ENCODE results near the gene EMD. TPM values are rescaled to one million over a fixed set of nuclear protein-coding genes. Genes with fewer than 3 reads are reported as not detected.

EMD gene
- polyA plus RNA-seq, 1 donor (not counting 4 experiments of a cell fraction or from before 2014, with no cell fraction given) = 36.9 TPM

- Histone ChIP-seq H3K9me3 (ENCODE audit: control insufficient read depth, low read depth, low read length) (peaks cover 3% of the 10 kb centered on the region), H3K79me2 (ENCODE audit: control insufficient read depth, insufficient read depth, low read length) (peaks cover 13% of the 10 kb centered on the region), H3K9ac (ENCODE audit: control insufficient read depth, extremely low read depth, insufficient read depth, low read length) (no peak overlapping the region), H3K4me1 (ENCODE audit: control insufficient read depth, extremely low read depth, insufficient read depth, low read length) (no peaks in the 10 kb centered on the region), H3K36me3 (ENCODE audit: control insufficient read depth in 2 of 2, extremely low read depth in 1 of 2, insufficient read depth in 2 of 2, low read length in 2 of 2) (peaks cover 25 to 30% of the 10 kb centered on the region in 2 experiments), H3K27me3 (ENCODE audit: control insufficient read depth, extremely low read depth, insufficient read depth, low read length) (no peaks in the 10 kb centered on the region), H3K4me2 (ENCODE audit: control insufficient read depth, extremely low read depth, insufficient read depth, low read depth, low read length) (no peak overlapping the region), H3K27ac (ENCODE audit: control insufficient read depth, insufficient read depth, low read length) (no peak overlapping the region), H4K20me1 (ENCODE audit: control insufficient read depth, extremely low read depth, insufficient read depth, low read length) (peaks cover 39% of the 10 kb centered on the region), H3K4me3 (ENCODE audit: control insufficient read depth in 2 of 3, extremely low read depth in 1 of 3, insufficient read depth in 2 of 3, low read depth in 1 of 3, low read length in 3 of 3) (no peak overlapping the region), H3K9me1 (ENCODE audit: control insufficient read depth, extremely low read depth, insufficient read depth, low read length) (no peaks in the 10 kb centered on the region), H2AFZ (ENCODE audit: control insufficient read depth, low read length) (no peak overlapping the region)
- DNase-seq (ENCODE audit: low read depth, low spot score) = no peak
- dilution Hi-C loops (cut with MboI; ENCODE audit: extremely low pct_ligation_motif_present, low sequenced_read_pairs) = no loop called here
- FAIRE-seq = no peak
- no peak for TF ChIP-seq CTCF (optimal IDR thresholded peaks at IDR 0.05 in 1 of 3, IDR thresholded peaks at IDR 0.05 in 1 of 3, conservative IDR thresholded peaks at IDR 0.05 in 1 of 3; ENCODE audit: extremely low read depth in 1 of 3, insufficient read depth in 2 of 3, low read length in 3 of 3)
- no peak for TF ChIP-seq EZH2 (IDR thresholded peaks at IDR 0.05; ENCODE audit: low read length)
These were observed 25.8 kb upstream of the EMD start for GRCh38 chrX:154353172-154353843.

- no peaks in the 10 kb centered on the region for H3K4me1 ChIP-seq (ENCODE audit: control insufficient read depth, extremely low read depth, insufficient read depth, low read length)
- no peaks in the 10 kb centered on the region for H3K9me1 ChIP-seq (ENCODE audit: control insufficient read depth, extremely low read depth, insufficient read depth, low read length)
- no peak overlapping the region for H3K27ac ChIP-seq (ENCODE audit: control insufficient read depth, insufficient read depth, low read length)
- H3K79me2 ChIP-seq (ENCODE audit: control insufficient read depth, insufficient read depth, low read length) = peaks cover 19% of the 10 kb centered on the region
- DNase-seq (ENCODE audit: low read depth, low spot score) (no peak), FAIRE-seq (no peak)
- peaks cover 3% of the 10 kb centered on the region for H3K9me3 ChIP-seq (ENCODE audit: control insufficient read depth, low read depth, low read length)
- no peak overlapping the region for H3K9ac ChIP-seq (ENCODE audit: control insufficient read depth, extremely low read depth, insufficient read depth, low read length)
- H3K27me3 ChIP-seq (ENCODE audit: control insufficient read depth, extremely low read depth, insufficient read depth, low read length) = no peaks in the 10 kb centered on the region
- H2AFZ ChIP-seq (ENCODE audit: control insufficient read depth, low read length) = no peak overlapping the region
- H3K4me3 ChIP-seq (ENCODE audit: control insufficient read depth in 2 of 3, extremely low read depth in 1 of 3, insufficient read depth in 2 of 3, low read depth in 1 of 3, low read length in 3 of 3) = no peak overlapping the region
- peaks cover 41% of the 10 kb centered on the region for H4K20me1 ChIP-seq (ENCODE audit: control insufficient read depth, extremely low read depth, insufficient read depth, low read length)
- TF ChIP-seq CTCF (optimal IDR thresholded peaks at IDR 0.05 in 1 of 3, IDR thresholded peaks at IDR 0.05 in 1 of 3, conservative IDR thresholded peaks at IDR 0.05 in 1 of 3; ENCODE audit: extremely low read depth in 1 of 3, insufficient read depth in 2 of 3, low read length in 3 of 3) = no peak
- H3K36me3 ChIP-seq (ENCODE audit: control insufficient read depth in 2 of 2, extremely low read depth in 1 of 2, insufficient read depth in 2 of 2, low read length in 2 of 2) = peaks cover 26 to 28% of the 10 kb centered on the region in 2 experiments
- H3K4me2 ChIP-seq (ENCODE audit: control insufficient read depth, extremely low read depth, insufficient read depth, low read depth, low read length) = no peak overlapping the region
- dilution Hi-C loops (cut with MboI; ENCODE audit: extremely low pct_ligation_motif_present, low sequenced_read_pairs) = no loop called here
These were observed 25.1 kb upstream of the EMD start for GRCh38 chrX:154354013-154354412.

Measured in keratinocyte (primary cell).